ENCODE measurements around the gene NCBP2L. TPM values are rescaled to one million over a fixed set of nuclear protein-coding genes. Genes with fewer than 3 reads are reported as not detected.

The NCBP2L gene
- total RNA-seq, 1 experiment from 2014 or later = not detected

DNA sequence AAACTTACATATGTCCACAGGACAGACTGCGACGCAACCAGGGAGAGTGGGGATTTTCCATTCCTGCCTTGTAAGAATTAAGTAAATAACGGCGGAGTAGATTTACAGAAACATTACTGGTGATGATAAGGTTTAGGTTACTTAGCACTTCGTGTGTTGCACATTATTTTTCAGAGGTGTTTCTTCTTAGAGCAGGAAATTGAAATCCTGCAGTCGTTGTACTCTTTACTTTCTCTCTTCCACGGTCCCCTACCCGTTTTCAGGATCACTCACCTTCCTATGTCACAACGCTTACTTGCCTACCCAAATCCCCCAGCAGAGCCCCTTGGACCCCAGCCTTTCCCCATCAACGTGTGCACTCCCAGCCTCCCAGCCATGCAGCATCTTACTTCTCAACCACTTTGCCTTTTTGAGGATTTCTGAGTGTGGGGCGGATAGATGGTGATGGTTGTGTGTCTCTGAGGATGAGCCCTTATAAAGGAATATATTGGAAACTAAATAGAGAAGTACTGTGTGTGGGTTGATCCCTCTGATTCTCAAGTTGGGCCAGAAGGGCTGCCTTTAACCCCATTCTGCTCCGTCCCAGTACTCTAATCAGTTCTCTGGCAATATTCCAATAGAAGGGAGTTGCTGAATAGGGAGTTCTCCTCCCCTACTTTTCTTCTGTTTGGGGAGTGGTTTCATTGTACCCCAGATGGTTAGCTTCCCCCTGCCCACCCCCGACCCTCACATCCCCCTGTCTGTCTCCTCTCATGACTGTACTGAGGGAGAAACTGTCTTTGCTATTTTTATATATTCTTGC is 49.7 kb downstream of the NCBP2L start:
- no peaks in the 10 kb centered on the region for H3K27me3 ChIP-seq
- no peaks in the 10 kb centered on the region for H3K36me3 ChIP-seq
- DNase-seq = no peak
- H3K9me3 ChIP-seq = no peaks in the 10 kb centered on the region
- H3K4me3 ChIP-seq = peak overlapping the region; percentile 10

DNA sequence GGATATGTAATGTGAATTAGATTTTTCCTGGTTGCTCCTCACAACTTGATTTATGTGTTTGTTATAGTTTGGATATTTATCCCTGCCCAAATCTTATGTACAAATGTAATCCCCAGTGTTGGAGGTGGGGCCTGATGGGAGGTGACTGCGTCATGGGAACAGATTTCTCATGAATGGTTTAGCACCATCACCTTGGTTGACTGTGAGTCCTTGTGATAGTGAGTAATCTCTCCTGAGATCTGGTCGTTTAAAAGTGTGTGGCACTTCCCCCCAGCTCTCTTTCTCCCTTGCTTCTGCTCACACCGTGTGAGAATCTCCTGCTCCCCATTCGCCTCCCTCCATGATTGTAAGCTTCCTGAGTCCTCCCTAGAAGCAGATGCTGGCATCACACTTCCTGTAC is 50.3 kb downstream of the NCBP2L start:
- Histone ChIP-seq H3K27me3 (no peaks in the 10 kb centered on the region), H3K9me3 (no peaks in the 10 kb centered on the region), H3K4me3 (no peak overlapping the region), H3K36me3 (no peaks in the 10 kb centered on the region)
- DNase-seq = no peak

DNA sequence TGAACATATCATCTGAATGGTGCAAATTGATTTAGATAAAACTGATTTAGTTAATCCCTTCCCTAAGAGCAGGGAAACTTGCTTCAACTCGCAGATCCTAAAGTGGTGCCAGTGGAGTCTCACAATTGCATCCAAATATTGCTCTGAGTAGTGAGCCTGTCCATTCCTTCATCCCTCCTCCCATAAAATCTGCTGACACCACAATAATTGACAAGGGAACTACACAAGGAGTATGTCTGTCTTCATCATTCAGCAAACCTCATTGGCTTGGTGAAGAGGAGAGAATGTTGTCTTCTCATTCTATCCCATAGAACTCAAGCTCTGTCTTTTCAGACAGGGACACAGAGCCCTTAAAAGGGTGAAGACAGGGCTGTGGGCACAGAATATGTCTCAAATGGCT is 52.3 kb downstream of the NCBP2L start:
- Histone ChIP-seq H3K27me3 (no peaks in the 10 kb centered on the region), H3K9me3 (no peaks in the 10 kb centered on the region), H3K4me3 (no peak overlapping the region), H3K36me3 (no peaks in the 10 kb centered on the region)
- no peak for DNase-seq

- DNase-seq = no peak
- H3K36me3 ChIP-seq = no peaks in the 10 kb centered on the region
- H3K9me3 ChIP-seq = no peaks in the 10 kb centered on the region
- H3K27me3 ChIP-seq = no peaks in the 10 kb centered on the region
- H3K4me3 ChIP-seq = no peak overlapping the region
These were observed 53.7 kb downstream of the NCBP2L start for GRCh38 chrX:107831071-107831730.

DNA sequence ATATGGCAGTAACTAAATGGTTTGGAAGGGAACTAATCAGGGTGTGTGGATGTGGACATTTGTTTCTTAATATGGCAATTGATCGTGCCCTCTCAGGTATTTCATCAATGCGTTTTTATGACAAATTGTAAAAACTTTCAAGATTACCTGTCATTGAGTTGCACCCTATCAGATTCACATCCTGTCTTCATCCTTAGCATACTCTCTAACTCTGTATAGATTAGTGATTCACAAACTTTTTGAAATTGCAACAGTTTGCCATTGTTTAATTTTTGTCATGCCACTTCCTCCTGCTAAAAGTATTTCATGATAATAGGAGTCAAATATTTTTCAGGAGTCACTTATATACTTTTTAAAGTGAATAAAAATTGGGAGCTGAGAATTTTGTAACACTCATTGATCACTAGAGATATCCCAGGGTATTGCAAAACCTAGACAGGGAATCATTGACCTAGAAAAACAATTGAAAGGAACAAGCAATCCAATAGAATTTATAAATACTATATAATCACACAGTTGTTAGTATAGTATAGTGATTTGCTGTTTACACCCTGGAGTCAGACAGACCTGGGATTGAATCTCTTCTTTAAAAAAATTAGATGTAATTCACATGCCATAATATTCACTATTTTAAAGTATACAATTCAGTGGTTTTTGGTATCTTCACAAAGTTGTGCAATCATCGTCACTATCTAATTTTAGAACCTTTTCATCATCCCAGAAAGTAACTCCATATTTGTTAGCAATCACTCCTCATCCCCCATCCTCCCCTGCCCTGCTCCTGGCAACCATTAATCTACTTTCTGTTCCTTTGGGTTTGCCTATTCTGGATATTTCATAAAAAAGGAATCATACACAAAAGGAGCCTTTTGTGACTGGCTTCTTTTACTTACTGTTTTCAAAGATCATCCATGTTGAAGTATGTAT is 57.0 kb downstream of the NCBP2L start:
- DNase-seq = no peak
- no peaks in the 10 kb centered on the region for H3K27me3 ChIP-seq
- H3K36me3 ChIP-seq = no peaks in the 10 kb centered on the region
- H3K4me3 ChIP-seq = no peak overlapping the region
- H3K9me3 ChIP-seq = no peaks in the 10 kb centered on the region

- no peak for DNase-seq
- Histone ChIP-seq H3K27me3 (no peaks in the 10 kb centered on the region), H3K36me3 (no peaks in the 10 kb centered on the region), H3K4me3 (no peak overlapping the region), H3K9me3 (no peaks in the 10 kb centered on the region)
These were observed 59.4 kb downstream of the NCBP2L start for GRCh38 chrX:107836958-107837357.

DNA sequence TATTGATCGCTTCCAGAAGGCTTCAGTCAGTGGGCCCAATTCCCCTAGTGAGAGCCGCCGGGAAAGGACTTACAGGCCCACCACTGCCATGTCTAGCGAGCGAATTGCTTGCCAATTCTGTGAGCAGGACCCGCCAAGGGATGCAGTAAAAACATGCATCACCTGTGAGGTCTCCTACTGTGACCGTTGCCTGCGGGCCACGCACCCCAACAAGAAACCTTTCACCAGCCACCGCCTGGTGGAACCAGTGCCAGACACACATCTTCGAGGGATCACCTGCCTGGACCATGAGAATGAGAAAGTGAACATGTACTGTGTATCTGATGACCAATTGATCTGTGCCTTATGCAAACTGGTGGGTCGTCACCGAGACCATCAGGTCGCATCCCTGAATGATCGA is 63.4 kb downstream of the NCBP2L start:
- DNase-seq = no peak
- H3K4me3 ChIP-seq = no peak overlapping the region
- H3K27me3 ChIP-seq = no peaks in the 10 kb centered on the region
- no peaks in the 10 kb centered on the region for H3K9me3 ChIP-seq
- H3K36me3 ChIP-seq = no peaks in the 10 kb centered on the region

DNA sequence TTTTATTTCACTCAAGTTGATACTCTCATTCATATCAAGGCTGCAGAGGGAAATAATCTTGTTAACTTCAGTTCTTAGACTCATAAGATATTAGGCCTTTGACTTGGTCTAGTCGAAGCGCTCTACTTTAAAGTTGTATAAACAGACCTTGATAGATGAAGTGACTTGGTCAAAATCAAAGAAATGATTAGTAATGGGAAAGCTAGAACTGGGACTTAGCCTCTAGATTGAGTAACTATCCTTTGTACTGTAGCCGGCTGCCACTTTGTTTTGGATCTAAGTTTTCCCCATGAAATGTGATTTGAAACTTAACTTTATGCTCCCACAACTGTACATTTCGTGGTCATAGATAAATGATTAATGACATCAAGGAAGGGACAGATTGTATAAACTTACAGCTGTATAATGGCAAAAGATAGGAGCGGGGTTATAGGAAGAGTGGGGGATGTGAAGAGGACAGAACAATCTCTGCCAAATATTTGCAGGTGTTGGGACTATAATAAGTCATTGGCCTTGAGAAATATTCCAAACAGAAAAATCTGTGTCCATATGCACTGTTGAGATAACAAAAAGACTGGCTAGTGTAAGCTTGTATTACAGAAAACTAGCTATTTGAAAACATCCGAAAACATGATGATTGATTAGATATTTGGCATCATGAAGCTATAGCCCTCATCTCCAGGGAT is 65.3 kb downstream of the NCBP2L start:
- H3K4me3 ChIP-seq = no peak overlapping the region
- H3K36me3 ChIP-seq = no peaks in the 10 kb centered on the region
- H3K27me3 ChIP-seq = no peaks in the 10 kb centered on the region
- DNase-seq = no peak
- no peaks in the 10 kb centered on the region for H3K9me3 ChIP-seq

Other genes with a start within 250 kb of the NCBP2L start
- 190 and 311 TPM in 2 replicates for gene PRPS1, start 149.2 kb upstream of the NCBP2L start, total RNA-seq (2014; rRNA removed; shearing (Covaris generic); ENCODE audit: low replicate concordance)
- gene TSC22D3, start 1.9 kb upstream of the NCBP2L start, total RNA-seq (2014; rRNA removed; shearing (Covaris generic); ENCODE audit: low replicate concordance) = 15.7 and 17.0 TPM in 2 replicates
- gene MID2, start 48.1 kb downstream of the NCBP2L start, total RNA-seq (2014; rRNA removed; shearing (Covaris generic); ENCODE audit: low replicate concordance) = 2.2 and 2.4 TPM in 2 replicates
- not detected in 2 replicates for gene TEX13B, start 204.6 kb downstream of the NCBP2L start, total RNA-seq (2014; rRNA removed; shearing (Covaris generic); ENCODE audit: low replicate concordance)